Omental fat pad (tissue), 4 donors: ENCODE results near the gene ANKS1B. TPM values are rescaled to one million over a fixed set of nuclear protein-coding genes. Genes with fewer than 3 reads are reported as not detected.
"Not testable (repeated sequence)": the region's sequence is repeated elsewhere in the genome, so short reads cannot be mapped to it uniquely, and the experiment has no call there.

ENCODE experiments used
- ATAC-seq: fragments of 150-250 bp; one replicate; pipeline ENCODE4 v1.9.1; 2016; ENCODE audit warnings: mild to moderate bottlenecking, moderate library complexity; ENCODE audit not compliant: low FRiP score
- DNase-seq: peaks from one replicate; pipeline ENCODE4 v3.0.0-alpha.2; 2019; ENCODE audit warnings: low spot score
- total RNA-seq, 4 donors: library from RNA; depleted of rRNA; stranded (reverse); fragments of >200 nt; gene quantifications; one replicate each; pipeline ENCODE4 v1.1.0, GENCODE V29; 2016
- TF ChIP-seq, protein P1 (sequence below), 3 donors: fragments of 450-650 bp; IDR thresholded peaks; one replicate each; pipeline ENCODE4 v1.5.1; 2016 to 2017; ENCODE audit warnings: antibody characterized with exemption in 3 of 3, mild to moderate bottlenecking in 3 of 3, moderate library complexity in 2 of 3

The ANKS1B gene
- total RNA-seq, 4 donors from 2014 or later = 5.5 to 26.4 (median 7.6) TPM

DNA sequence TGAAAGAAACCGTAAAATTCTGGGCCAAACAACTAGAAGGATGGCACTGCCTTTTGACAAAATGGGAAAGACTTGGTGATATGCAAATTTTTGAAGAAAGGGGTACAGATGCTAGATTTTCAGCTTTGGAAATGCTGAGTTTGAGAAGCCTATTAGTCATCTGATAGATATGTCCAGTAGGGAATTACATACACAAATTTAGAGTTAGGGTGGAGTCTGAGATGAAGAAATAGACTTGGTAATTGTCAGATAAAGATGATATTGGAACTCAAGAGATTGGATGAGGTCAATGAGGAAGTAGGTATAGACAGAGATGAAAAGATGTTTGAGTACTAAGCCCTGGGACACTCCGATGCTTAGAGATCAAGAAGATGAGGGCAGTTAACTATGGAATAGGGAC is 184.1 kb downstream of the ANKS1B start:
- TF ChIP-seq, protein P1, sequence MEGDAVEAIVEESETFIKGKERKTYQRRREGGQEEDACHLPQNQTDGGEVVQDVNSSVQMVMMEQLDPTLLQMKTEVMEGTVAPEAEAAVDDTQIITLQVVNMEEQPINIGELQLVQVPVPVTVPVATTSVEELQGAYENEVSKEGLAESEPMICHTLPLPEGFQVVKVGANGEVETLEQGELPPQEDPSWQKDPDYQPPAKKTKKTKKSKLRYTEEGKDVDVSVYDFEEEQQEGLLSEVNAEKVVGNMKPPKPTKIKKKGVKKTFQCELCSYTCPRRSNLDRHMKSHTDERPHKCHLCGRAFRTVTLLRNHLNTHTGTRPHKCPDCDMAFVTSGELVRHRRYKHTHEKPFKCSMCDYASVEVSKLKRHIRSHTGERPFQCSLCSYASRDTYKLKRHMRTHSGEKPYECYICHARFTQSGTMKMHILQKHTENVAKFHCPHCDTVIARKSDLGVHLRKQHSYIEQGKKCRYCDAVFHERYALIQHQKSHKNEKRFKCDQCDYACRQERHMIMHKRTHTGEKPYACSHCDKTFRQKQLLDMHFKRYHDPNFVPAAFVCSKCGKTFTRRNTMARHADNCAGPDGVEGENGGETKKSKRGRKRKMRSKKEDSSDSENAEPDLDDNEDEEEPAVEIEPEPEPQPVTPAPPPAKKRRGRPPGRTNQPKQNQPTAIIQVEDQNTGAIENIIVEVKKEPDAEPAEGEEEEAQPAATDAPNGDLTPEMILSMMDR (IDR thresholded peaks at IDR 0.05) = no peak
- no peak for DNase-seq

DNA sequence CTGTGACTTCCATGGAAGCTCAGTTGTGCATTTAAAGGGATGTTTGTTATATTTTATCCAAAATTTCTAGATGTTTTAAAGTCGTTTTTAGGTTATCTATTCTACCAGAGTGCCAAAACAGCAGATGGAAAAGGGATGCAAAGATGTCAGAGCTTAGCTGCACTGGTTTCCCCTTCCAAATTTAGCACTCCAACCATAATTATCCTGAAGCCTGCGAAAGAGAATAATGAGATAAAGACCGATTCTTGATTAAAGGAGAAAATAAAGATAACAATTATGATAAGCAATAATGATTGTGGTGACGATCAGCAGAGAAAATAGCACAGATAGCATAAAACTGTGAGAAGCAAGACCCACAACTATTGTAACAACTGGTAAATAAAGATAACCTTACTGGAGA is 186.8 kb downstream of the ANKS1B start:
- ATAC-seq, DNase-seq: not testable (repeated sequence)

More for the DNA sequence above, 184.1 kb downstream of the ANKS1B start:
- no peak for ATAC-seq

GRCh38 chr12:99783421-99783820 is 201.3 kb downstream of the ANKS1B start:
- DNase-seq (no peak), ATAC-seq (no peak)
- TF ChIP-seq, protein P1 (IDR thresholded peaks at IDR 0.05) = no peak

- TF ChIP-seq, protein P1 (IDR thresholded peaks at IDR 0.05) = no peak
- ATAC-seq (peak; percentile 80), DNase-seq (no peak)
These were observed 212.5 kb downstream of the ANKS1B start for GRCh38 chr12:99772274-99772673.

GRCh38 chr12:99771659-99772058 is 213.1 kb downstream of the ANKS1B start:
- TF ChIP-seq, protein P1 (IDR thresholded peaks at IDR 0.05) = no peak
- ATAC-seq (no peak), DNase-seq (no peak)

DNA sequence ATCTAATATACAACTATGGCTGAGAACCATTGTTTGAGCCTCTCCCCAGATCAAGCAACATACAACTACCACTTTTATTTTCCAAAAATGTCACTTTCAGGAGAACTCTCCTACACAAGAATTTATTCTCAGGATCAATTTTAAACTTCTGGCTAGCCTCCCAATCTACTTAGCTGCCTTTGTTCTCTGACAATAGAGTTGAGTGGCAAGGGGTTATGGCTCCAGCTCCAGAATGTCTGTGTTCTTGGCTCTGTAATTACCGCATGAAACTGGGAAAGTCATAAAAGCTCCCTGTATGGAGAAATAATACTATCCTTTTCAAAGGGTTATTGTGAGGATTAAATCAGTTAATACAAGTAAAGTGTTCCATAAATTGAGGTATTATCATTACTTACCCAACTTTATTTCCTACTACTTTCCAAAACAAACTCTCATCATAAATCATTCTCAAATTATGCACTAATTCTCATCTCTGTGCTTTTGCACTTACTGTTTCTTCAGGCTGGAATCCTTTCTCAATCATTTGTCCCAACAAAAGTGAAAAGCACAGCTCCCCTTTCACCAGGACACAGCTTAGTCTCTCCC is 215.2 kb downstream of the ANKS1B start:
- DNase-seq = no peak
- no peak for ATAC-seq
- TF ChIP-seq, protein P1 (IDR thresholded peaks at IDR 0.05) = no peak

DNA sequence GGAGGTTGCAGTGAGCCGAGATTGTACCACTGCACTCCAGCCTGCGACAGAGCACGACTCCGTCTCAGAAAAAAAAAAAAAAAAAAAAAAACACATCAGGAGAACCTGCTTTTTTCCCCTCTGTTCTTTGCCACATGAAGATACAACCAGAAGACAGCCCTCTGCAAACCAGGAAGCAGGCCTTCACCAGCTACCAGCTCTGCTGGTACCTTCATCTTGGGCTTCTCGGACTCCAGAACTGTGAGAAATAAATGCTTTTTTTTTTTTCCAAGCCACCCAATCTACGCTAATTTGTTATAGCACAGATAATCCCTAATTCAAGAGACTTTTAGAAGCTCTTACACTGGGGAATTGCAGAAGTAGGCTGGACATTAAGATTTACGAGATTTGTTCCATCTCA is 216.0 kb downstream of the ANKS1B start:
- no peak for ATAC-seq
- TF ChIP-seq, protein P1 (IDR thresholded peaks at IDR 0.05) = no peak
- DNase-seq = no peak
